ENCODE results near the gene CELF2.

CELF2 gene

GRCh38 chr10:11324761-11325321 lies 307.2 kb downstream of the CELF2 start:
- no peak overlapping the region for H3K4me3 ChIP-seq (ENCODE audit: low read length)
- DNase-seq (ENCODE audit: low read depth): no peak
- TF ChIP-seq CTCF (IDR thresholded peaks at IDR 0.05; ENCODE audit: insufficient read depth, low read depth, low read length, missing control alignments): no peak

DNA sequence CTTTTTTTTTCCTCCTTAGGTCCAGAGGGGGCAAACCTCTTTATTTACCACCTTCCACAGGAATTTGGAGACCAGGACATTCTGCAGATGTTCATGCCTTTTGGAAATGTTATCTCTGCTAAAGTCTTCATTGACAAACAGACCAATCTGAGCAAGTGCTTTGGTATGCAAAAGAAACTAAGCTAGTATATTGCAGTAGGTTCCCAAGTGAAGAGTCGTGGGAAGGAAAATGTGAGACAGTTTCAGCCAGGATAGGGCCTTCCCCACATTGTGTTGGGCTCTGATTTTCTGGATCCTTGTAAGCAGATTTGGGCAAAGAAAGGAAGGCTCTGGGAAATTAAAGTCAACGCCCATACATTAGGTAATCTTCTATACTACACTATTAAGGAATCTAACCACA lies 308.1 kb downstream of the CELF2 start:
- no peak overlapping the region for H3K4me3 ChIP-seq (ENCODE audit: low read length)
- TF ChIP-seq CTCF (IDR thresholded peaks at IDR 0.05; ENCODE audit: insufficient read depth, low read depth, low read length, missing control alignments): no peak
- DNase-seq (ENCODE audit: low read depth): peak; percentile 30

DNA sequence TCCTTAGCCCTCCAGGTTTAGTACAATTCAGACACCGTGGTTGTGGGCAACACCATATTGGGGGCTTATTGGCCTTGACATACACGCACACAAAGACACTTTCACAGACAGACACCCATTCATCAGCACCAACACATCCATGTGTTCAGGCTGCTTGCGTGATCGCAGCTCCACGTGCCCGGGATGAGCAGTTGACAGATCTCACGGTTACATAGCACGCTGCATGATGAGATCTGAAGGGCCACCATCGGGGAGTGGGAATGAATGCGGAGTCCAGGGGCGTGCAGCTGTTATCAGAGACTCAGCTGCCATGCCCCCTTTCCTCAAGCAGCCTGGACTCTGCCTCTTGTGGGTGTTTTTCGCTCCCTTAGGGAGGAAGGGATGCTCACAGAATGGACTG lies 308.6 kb downstream of the CELF2 start:
- no peak overlapping the region for H3K4me3 ChIP-seq (ENCODE audit: low read length)
- no peak for TF ChIP-seq CTCF (IDR thresholded peaks at IDR 0.05; ENCODE audit: insufficient read depth, low read depth, low read length, missing control alignments)
- no peak for DNase-seq (ENCODE audit: low read depth)

- TF ChIP-seq CTCF (IDR thresholded peaks at IDR 0.05; ENCODE audit: insufficient read depth, low read depth, low read length, missing control alignments): no peak
- DNase-seq (ENCODE audit: low read depth): no peak
- no peak overlapping the region for H3K4me3 ChIP-seq (ENCODE audit: low read length)
Measured at GRCh38 chr10:11326913-11327616, 309.4 kb downstream of the CELF2 start.

- peak overlapping the region; percentile 0 for H3K4me3 ChIP-seq (ENCODE audit: low read length)
- peak; percentile 62 for DNase-seq (ENCODE audit: low read depth)
- TF ChIP-seq CTCF (IDR thresholded peaks at IDR 0.05; ENCODE audit: insufficient read depth, low read depth, low read length, missing control alignments): no peak
Measured at GRCh38 chr10:11328264-11329061, 310.8 kb downstream of the CELF2 start.

GRCh38 chr10:11329062-11329673 lies 311.5 kb downstream of the CELF2 start:
- peak overlapping the region; percentile 0 for H3K4me3 ChIP-seq (ENCODE audit: low read length)
- TF ChIP-seq CTCF (IDR thresholded peaks at IDR 0.05; ENCODE audit: insufficient read depth, low read depth, low read length, missing control alignments): no peak
- DNase-seq (ENCODE audit: low read depth): no peak

Measured in epithelial cell of esophagus (primary cell).